Liver (tissue), 9 donors: ENCODE data around the gene MUCL3. TPM values are rescaled to one million over a fixed set of nuclear protein-coding genes. Genes with fewer than 3 reads are reported as not detected.

Experiments used
- DNase-seq: peaks from one replicate; pipeline ENCODE4 v3.0.0-alpha.2; 2017; ENCODE audit warnings: low spot score
- H3K27ac ChIP-seq, 2 donors: one replicate each; pipeline ENCODE4 v1.7.0; 2013; ENCODE audit warnings: inconsistent platforms in 2 of 2, low read length in 2 of 2, control low read depth in 1 of 2, low read depth in 1 of 2, mild to moderate bottlenecking in 1 of 2
- H3K27me3 ChIP-seq, 4 donors: one replicate each; pipeline versions ENCODE4 v1.6.1 to v1.7.0; 2013; ENCODE audit warnings: low read length in 3 of 4, inconsistent platforms in 1 of 4, mild to moderate bottlenecking in 1 of 4, moderate library complexity in 1 of 4; ENCODE audit not compliant: control insufficient read depth in 4 of 4, insufficient read depth in 4 of 4
- H3K36me3 ChIP-seq, 4 donors: one replicate each; pipeline versions ENCODE4 v1.6.1 to v1.7.0; 2013; ENCODE audit warnings: low read length in 3 of 4, mild to moderate bottlenecking in 3 of 4, low read depth in 1 of 4, moderate library complexity in 1 of 4; ENCODE audit not compliant: control insufficient read depth in 4 of 4, insufficient read depth in 3 of 4
- H3K4me1 ChIP-seq, 4 donors: one replicate each; pipeline versions ENCODE4 v1.6.1 to v1.7.0; 2013; ENCODE audit warnings: low read length in 3 of 4, mild to moderate bottlenecking in 3 of 4, moderate library complexity in 1 of 4; ENCODE audit not compliant: control insufficient read depth in 4 of 4, insufficient read depth in 4 of 4
- H3K4me3 ChIP-seq, 3 donors: one replicate each; pipeline versions ENCODE4 v1.6.1 to v1.7.0; 2013; ENCODE audit warnings: low read length in 3 of 3, control low read depth in 1 of 3, low read depth in 1 of 3, mild to moderate bottlenecking in 1 of 3
- H3K9ac ChIP-seq, 2 donors: one replicate each; pipeline ENCODE4 v1.7.0; 2013; ENCODE audit warnings: low read length in 2 of 2, mild to moderate bottlenecking in 2 of 2, moderate library complexity in 2 of 2, control low read depth in 1 of 2, low read depth in 1 of 2
- H3K9me3 ChIP-seq, 4 donors: one replicate each; pipeline versions ENCODE4 v1.6.1 to v1.7.0; 2013; ENCODE audit warnings: low read length in 3 of 4; ENCODE audit not compliant: control insufficient read depth in 4 of 4
- EGR1 ChIP-seq, 2 donors: IDR thresholded peaks; 2 replicates each; pipeline ENCODE4 v1.6.1; 2016 to 2018; ENCODE audit warnings: antibody characterized with exemption in 2 of 2, low read depth in 2 of 2
- FOXA1 ChIP-seq: IDR thresholded peaks from 2 replicates; pipeline ENCODE4 v1.6.1; 2016; ENCODE audit warnings: antibody characterized with exemption
- FOXA2 ChIP-seq: IDR thresholded peaks from 2 replicates; pipeline ENCODE4 v1.6.1; 2016; ENCODE audit warnings: antibody characterized with exemption
- GABPA ChIP-seq, 2 donors: IDR thresholded peaks in 1 of 2; conservative IDR thresholded peaks in 1 of 2; 2 replicates each; pipeline ENCODE4 v1.6.1; 2016; ENCODE audit warnings: antibody characterized with exemption in 2 of 2, mild to moderate bottlenecking in 1 of 2, moderate library complexity in 1 of 2
- HNF4A ChIP-seq, 2 donors: conservative IDR thresholded peaks; 2 replicates each; pipeline ENCODE4 v1.6.1; 2016; ENCODE audit warnings: antibody characterized with exemption in 2 of 2, mild to moderate bottlenecking in 2 of 2
- HNF4G ChIP-seq: IDR thresholded peaks from 2 replicates; pipeline ENCODE4 v1.6.1; 2016; ENCODE audit warnings: antibody characterized with exemption
- JUND ChIP-seq, 2 donors: IDR thresholded peaks; 2 replicates each; pipeline ENCODE4 v1.6.1; 2016; ENCODE audit warnings: antibody characterized with exemption in 2 of 2
- MAX ChIP-seq: IDR thresholded peaks from 2 replicates; pipeline ENCODE4 v1.6.1; 2016; ENCODE audit warnings: antibody characterized with exemption
- NR2F2 ChIP-seq: IDR thresholded peaks from 2 replicates; pipeline ENCODE4 v1.6.1; 2016; ENCODE audit warnings: antibody characterized with exemption
- RAD21 ChIP-seq, 2 donors: IDR thresholded peaks; 2 replicates each; pipeline ENCODE4 v1.6.1; 2016; ENCODE audit warnings: antibody characterized with exemption in 2 of 2, mild to moderate bottlenecking in 2 of 2
- RXRA ChIP-seq, 2 donors: IDR thresholded peaks; 2 replicates each; pipeline ENCODE4 v1.6.1; 2017 to 2018; ENCODE audit warnings: antibody characterized with exemption in 2 of 2, mild to moderate bottlenecking in 1 of 2
- SP1 ChIP-seq: IDR thresholded peaks from 2 replicates; pipeline ENCODE4 v1.6.1; 2018; ENCODE audit warnings: antibody characterized with exemption, mild to moderate bottlenecking
- TAF1 ChIP-seq: conservative IDR thresholded peaks from 2 replicates; pipeline ENCODE4 v1.6.1; 2016; ENCODE audit warnings: antibody characterized with exemption, mild to moderate bottlenecking
- YY1 ChIP-seq: IDR thresholded peaks from 2 replicates; pipeline ENCODE4 v1.6.1; 2016; ENCODE audit warnings: antibody characterized with exemption, mild to moderate bottlenecking
- WGBS: extraction: QIAGEN DNeasy Blood & Tissue Kit; methylation state at CpG from one replicate; pipeline ENCODE4 v1.1.7; 2013; 5-methylcytosine and 5-hydroxymethylcytosine counted together
- polyA plus RNA-seq, 2 donors: library from polyadenylated mRNA; stranded (reverse) in 1 of 2; unstranded in 1 of 2; fragments of 200-250 nt in 1 of 2; fragments of >200 nt in 1 of 2; fragmentation: Nextera tagmentation in 1 of 2; extraction: Ambion mirVana in 1 of 2; gene quantifications; one replicate each; pipeline versions ENCODE4 v1.2.1 to v1.2.3, GENCODE V29; 2013 to 2015
- total RNA-seq, 2 donors: library from RNA; depleted of rRNA; stranded (reverse); fragments of >200 nt; gene quantifications; one replicate each; pipeline ENCODE4 v1.2.3, GENCODE V29; 2014
- TF ChIP-seq, protein P1 (sequence below): fragments of 150-350 bp; IDR thresholded peaks from 2 replicates; pipeline ENCODE4 v1.5.1; 2017; ENCODE audit warnings: improper control_type of control experiment, low read depth, low read length; ENCODE audit not compliant: missing input control
- TF ChIP-seq, protein P2 (sequence below): IDR thresholded peaks from 2 replicates; pipeline ENCODE4 v1.6.1; 2016; ENCODE audit warnings: antibody characterized with exemption, mild to moderate bottlenecking
- TF ChIP-seq, protein P3 (sequence below): IDR thresholded peaks from 2 replicates; pipeline ENCODE4 v1.6.1; 2016; ENCODE audit warnings: antibody characterized with exemption
- TF ChIP-seq, protein P4 (sequence below): IDR thresholded peaks from 2 replicates; pipeline ENCODE4 v1.6.1; 2016; ENCODE audit warnings: antibody characterized with exemption
- donor health status: healthy.
- donor health status: healthy.
- donor health status: healthy.
- donor health status: healthy.
- donor health status: healthy.

MUCL3 gene
- total and polyA plus RNA-seq, 4 donors, result under 0.01 TPM; not detected in 3

DNA sequence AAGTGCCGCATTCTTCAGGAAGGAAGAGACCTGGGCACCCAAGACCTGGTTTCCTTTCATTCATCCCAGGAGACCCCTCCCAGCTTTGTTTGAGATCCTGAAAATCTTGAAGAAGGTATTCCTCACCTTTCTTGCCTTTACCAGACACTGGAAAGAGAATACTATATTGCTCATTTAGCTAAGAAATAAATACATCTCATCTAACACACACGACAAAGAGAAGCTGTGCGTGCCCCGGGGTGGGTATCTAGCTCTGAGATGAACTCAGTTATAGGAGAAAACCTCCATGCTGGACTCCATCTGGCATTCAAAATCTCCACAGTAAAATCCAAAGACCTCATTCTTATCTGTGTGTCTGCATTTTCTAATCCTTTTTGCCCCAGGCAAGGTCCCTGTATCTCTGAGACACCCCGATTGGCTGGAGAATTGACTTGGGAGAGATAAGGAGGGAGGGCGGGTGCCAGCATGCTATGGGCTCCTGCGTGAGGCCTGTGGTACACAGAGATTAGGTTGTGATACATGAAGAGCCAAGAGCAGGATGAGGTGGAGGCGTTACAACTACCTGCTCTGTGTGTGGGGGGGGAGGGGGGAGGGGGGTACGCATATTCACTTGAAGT is 47.5 kb downstream of the MUCL3 start:
- DNase-seq, result no peak
- TF ChIP-seq EGR1 (IDR thresholded peaks at IDR 0.05; ENCODE audit: low read depth in 2 of 2) (no peak), TAF1 (no peak), FOXA1 (no peak), JUND (IDR thresholded peaks at IDR 0.05) (no peak), MAX (no peak), HNF4G (no peak), RXRA (IDR thresholded peaks at IDR 0.05) (no peak), YY1 (no peak), GABPA (IDR thresholded peaks at IDR 0.05 in 1 of 2, conservative IDR thresholded peaks at IDR 0.05 in 1 of 2) (no peak), FOXA2 (no peak), NR2F2 (no peak), RAD21 (IDR thresholded peaks at IDR 0.05) (no peak), HNF4A (conservative IDR thresholded peaks at IDR 0.05) (no peak), SP1 (no peak)
- TF ChIP-seq, protein P1, sequence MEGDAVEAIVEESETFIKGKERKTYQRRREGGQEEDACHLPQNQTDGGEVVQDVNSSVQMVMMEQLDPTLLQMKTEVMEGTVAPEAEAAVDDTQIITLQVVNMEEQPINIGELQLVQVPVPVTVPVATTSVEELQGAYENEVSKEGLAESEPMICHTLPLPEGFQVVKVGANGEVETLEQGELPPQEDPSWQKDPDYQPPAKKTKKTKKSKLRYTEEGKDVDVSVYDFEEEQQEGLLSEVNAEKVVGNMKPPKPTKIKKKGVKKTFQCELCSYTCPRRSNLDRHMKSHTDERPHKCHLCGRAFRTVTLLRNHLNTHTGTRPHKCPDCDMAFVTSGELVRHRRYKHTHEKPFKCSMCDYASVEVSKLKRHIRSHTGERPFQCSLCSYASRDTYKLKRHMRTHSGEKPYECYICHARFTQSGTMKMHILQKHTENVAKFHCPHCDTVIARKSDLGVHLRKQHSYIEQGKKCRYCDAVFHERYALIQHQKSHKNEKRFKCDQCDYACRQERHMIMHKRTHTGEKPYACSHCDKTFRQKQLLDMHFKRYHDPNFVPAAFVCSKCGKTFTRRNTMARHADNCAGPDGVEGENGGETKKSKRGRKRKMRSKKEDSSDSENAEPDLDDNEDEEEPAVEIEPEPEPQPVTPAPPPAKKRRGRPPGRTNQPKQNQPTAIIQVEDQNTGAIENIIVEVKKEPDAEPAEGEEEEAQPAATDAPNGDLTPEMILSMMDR, result no peak
- TF ChIP-seq, protein P2, sequence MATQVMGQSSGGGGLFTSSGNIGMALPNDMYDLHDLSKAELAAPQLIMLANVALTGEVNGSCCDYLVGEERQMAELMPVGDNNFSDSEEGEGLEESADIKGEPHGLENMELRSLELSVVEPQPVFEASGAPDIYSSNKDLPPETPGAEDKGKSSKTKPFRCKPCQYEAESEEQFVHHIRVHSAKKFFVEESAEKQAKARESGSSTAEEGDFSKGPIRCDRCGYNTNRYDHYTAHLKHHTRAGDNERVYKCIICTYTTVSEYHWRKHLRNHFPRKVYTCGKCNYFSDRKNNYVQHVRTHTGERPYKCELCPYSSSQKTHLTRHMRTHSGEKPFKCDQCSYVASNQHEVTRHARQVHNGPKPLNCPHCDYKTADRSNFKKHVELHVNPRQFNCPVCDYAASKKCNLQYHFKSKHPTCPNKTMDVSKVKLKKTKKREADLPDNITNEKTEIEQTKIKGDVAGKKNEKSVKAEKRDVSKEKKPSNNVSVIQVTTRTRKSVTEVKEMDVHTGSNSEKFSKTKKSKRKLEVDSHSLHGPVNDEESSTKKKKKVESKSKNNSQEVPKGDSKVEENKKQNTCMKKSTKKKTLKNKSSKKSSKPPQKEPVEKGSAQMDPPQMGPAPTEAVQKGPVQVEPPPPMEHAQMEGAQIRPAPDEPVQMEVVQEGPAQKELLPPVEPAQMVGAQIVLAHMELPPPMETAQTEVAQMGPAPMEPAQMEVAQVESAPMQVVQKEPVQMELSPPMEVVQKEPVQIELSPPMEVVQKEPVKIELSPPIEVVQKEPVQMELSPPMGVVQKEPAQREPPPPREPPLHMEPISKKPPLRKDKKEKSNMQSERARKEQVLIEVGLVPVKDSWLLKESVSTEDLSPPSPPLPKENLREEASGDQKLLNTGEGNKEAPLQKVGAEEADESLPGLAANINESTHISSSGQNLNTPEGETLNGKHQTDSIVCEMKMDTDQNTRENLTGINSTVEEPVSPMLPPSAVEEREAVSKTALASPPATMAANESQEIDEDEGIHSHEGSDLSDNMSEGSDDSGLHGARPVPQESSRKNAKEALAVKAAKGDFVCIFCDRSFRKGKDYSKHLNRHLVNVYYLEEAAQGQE, result no peak
- TF ChIP-seq, protein P3, sequence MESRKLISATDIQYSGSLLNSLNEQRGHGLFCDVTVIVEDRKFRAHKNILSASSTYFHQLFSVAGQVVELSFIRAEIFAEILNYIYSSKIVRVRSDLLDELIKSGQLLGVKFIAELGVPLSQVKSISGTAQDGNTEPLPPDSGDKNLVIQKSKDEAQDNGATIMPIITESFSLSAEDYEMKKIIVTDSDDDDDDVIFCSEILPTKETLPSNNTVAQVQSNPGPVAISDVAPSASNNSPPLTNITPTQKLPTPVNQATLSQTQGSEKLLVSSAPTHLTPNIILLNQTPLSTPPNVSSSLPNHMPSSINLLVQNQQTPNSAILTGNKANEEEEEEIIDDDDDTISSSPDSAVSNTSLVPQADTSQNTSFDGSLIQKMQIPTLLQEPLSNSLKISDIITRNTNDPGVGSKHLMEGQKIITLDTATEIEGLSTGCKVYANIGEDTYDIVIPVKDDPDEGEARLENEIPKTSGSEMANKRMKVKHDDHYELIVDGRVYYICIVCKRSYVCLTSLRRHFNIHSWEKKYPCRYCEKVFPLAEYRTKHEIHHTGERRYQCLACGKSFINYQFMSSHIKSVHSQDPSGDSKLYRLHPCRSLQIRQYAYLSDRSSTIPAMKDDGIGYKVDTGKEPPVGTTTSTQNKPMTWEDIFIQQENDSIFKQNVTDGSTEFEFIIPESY, result no peak
- TF ChIP-seq, protein P4, sequence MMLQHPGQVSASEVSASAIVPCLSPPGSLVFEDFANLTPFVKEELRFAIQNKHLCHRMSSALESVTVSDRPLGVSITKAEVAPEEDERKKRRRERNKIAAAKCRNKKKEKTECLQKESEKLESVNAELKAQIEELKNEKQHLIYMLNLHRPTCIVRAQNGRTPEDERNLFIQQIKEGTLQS, result no peak
- Histone ChIP-seq H3K27me3 (no peaks in the 10 kb centered on the region), H3K27ac (no peak overlapping the region), H3K36me3 (no peaks in the 10 kb centered on the region), H3K9me3 (no peaks in the 10 kb centered on the region), H3K4me1 (no peaks in the 10 kb centered on the region), H3K4me3 (no peak overlapping the region), H3K9ac (no peak overlapping the region)
- 88% methylated on average over 9 of the region's 9 CpGs for WGBS
